Activated CD8-positive, alpha-beta memory T cell treated with anti-CD3 and anti-CD28 coated beads, Interleukin-2, amount 50 U/mL, for 4 hours (primary cell): Measurements from ENCODE around the gene RNF187.
"Not testable (repeated sequence)": the region's sequence is repeated elsewhere in the genome, so short reads cannot be mapped to it uniquely, and the experiment has no call there.

Experiments used
- DNase-seq: peaks from one replicate; pipeline ENCODE4 v3.0.0-alpha.2; 2020

Gene RNF187

DNA sequence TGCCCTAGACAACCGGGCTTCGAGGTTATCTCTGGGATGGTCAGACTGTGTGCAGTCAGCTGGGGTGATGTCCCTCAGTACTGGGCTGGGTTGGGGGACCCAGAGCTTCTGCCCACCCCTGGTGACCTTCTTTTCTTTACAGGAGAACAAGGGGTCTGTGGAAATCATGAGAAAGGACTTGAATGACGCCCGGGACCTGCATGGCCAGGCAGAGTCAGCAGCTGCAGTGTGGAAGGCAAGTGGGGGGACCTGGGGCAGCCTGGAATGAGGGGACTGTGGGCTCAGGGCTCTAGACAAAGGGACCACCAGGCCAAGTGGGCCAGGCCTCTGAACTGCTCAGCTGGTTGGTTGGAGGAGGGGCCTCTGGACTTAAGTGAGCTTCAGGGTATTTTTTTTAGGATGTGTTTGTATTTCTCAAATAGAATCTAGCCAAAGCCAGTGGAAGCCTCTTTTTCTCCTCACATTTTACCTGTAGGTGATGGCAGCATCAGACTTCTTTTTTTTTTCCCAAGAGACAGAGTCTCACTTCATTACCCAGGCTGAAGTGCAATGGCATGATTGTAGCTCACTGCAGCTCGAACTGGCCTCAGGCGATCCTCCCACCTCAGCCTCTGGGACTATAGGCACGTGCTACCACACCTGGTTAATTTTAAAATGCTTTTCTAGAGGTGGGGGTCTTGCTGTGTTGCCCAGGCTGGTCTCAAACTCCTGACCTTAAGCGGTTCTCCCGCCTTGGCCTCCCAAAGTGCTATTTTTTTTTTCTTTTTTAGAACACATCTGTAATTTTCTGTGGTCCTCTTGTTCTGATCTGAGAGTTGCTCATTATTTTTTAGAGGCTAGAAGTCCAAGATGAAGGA is 1.9 kb downstream of the RNF187 start:
- DNase-seq, result no peak

DNA sequence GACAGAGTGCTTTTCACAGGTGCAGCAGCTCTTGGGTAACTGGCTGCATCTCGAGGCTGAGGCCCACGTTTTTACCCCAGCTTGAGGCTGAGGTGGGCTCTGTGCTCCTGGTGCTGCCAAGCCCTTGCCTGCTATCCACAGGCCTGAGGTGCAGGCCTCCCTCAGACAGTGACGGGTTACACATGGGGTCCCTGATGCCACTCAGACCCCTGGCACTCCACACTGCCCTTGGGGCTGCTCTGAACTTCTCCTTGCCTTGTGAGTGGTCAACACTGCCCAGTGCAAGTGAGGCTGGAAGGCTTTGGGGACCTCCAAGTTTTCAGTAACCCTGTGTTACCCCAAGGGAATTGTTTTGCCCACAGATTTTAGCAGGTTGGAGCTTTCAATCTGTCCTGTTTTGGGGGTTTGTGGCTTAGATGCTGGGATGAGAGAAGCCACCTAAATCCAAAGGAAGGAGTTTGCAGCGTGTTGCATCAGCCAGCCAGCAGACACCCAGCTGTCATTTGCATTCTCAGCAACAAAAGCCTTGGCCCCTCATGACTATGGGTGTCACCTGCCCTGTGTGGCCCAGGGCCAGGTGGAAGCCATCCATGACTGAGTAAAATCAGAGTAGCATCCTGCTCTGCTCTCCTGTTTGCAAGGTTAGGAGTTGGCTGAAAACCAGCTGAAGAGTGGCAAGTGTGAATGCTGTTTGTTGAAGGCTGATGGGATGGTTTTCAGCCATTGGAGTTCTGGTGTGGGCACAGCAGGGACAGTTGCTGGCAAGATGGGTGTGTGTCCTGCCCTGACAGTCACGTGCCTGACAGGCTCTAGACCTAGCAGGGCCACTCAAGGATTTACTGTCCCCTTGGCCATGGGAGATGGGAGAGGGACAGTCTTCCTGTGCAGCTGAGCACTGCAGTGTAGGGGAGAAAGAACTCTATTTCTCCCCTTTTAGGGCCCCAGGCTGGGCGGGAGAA is 3.2 kb downstream of the RNF187 start:
- DNase-seq, result no peak

DNA sequence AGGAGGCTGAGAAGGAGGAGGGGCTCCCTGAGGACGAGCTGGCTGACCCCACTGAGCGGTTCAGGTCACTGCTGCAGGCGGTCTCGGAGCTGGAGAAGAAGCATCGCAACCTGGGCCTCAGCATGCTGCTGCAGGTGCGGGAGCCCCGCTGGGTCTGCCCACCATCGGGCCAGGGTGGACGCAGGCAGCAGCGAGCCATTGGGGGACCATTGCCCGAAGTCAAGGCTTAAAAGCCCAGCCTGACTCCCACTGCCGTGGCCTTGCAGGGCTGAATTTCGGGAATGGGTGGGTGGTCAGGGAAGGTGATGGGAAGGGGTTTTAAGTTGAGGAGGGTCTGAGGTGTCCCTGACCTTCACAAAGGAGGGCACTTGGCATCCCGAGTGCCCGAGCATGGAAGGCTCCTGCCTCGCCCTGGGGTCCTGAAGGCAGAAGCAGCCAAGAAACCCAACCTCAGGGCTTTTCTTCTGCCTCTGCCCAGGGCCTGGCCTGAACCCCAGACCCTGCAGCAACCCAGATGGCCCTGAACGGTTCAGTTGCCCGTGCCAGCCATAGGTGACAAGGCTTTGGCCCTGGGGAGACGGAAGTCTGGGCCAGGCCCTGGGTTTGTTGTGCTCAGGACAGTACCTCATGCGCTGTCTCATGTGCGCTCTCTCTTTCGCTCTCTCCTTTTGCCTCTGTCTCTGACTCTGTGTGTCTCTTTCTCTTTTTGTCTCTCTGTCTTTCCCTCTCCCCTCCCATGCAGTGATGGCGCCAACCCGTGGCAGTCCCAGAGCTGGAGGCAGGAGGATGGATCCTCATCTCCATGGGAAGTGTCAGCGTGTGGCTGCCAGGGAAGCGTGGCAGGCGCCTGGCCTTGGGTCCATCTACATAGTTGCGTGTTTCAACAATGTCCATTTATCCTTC is 6.2 kb downstream of the RNF187 start:
- no peak for DNase-seq

DNA sequence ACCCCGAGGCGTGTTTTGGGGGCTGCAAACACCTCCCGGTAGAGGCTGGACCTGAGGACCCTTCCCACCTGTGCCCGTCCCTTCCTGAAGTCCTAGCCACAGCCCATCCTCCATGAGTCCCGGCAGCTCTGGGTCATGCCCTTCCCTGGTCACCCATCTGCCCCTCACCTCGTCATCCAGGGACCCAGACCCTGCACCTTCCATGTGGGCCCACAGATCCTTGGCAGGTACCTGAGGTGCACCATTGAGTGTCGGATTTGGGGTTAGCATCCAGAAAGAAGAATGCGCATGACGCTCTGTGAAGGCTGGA is 6.8 kb downstream of the RNF187 start:
- DNase-seq, result no peak

DNA sequence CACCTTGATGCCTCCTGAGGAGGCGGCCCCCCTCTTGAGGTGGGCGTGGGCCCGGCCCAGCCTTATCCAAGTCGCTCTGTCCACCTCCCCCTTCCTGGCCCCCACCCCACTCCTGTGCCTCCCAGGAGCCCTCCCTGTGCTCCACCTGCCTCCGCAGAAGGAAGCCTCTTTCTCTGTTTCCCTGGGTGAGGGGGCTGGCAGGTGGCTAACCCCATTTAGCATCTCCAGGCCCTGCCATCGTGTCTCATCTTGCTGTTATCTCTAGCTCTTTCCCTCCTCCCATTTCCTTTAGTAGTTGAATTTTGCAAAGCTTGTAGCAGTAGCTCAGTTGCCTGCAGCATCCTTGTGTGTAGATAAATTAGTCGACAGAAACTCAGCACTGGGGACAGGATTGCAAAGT is 7.2 kb downstream of the RNF187 start:
- no peak for DNase-seq

DNA sequence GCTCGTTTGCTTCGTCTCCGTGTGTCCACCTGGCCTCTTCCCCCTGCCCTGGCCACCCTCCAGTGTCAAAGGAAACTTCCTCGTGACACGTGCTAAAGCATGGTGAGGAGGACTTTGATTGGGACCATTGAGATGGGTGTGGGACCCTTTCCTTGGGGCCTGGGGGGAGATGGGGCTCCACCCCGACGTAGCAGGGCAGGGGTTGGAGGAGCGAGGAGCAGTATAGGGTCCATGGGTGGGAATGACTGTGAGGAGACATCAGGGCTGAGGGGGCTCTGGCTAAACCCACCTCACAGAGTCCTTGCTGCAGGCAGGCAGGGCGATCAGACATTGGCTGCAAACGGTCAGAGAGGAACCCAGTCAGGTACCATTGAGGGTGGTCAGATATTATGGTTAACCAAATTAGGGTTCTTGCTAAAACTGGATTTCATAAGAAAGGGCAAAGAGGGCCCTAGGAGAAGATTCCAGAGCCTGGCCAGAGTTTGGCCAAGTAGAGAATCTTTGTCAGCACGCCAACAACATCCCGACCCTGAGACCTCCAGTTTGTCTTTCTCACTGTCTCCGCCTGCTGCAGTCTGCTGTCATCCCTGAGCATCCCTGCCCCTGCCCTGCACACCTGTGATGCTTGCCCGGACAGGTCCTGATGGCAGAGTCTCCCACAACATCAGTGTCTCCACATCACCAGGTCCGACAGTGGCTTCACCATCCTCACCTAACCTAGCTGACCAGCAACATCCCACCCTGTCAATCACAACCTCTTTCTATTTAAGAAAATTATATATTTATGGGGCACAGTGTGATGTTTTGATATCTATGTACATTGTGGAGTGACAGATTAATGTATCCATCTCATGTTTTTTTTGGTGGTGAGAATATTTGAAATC is 8.0 kb downstream of the RNF187 start:
- no peak for DNase-seq

DNA sequence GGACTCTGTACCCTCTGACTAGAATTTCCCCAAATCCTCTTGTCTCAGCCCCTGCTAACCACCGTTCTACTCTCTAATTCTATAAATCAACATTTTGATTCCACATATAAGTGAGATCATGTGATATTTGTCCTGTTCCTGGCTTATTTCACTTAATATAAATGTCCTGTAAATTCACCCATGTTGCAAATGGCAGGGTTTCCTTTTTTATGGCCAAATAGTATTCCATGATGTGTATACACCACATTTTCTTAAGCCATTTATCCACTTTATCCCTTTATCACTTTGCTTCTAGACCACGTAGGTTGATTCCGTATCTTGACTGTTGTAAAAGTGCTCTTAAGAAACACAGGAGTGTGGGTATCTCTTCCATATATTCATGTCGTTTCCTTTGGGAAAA is 8.9 kb downstream of the RNF187 start:
- no peak for DNase-seq

DNA sequence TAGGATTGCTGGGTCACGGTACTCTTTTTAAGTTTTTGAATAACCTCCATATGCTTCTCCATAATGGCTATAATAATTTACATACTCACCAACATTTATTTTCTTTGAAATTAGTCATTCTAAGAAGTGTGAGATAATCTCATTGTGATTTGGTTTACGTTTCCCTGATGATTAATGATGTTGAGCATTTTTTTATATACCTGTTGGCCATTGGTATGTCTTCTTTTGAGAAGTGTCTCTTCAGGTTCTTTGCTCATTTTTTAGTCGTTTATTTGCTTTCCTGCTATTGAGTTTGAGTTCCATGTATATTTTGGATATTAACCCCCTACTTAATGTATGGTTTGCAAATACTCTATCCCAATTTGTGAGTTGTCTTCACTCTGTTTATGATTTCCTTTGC is 9.3 kb downstream of the RNF187 start:
- DNase-seq, result no peak

DNA sequence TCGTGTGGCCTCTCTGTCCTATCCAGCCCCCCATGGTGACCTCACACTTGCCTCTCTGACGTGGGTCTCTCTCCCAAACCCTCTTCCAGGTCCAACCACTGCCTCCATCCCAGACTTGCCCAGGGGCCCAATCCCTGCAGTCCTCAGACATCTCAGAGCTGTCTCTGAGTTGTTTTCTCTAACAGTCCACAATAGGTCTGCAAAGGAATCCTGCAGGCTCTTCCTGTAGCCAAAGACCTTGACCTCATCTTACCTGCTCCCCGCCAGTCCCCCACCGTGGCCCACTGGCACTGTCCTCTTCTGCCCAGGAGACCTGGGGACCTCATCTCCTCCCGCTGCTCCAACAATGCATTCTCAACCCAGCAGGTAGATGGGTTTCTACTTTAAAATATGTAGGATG is 10.0 kb downstream of the RNF187 start:
- no peak for DNase-seq

DNA sequence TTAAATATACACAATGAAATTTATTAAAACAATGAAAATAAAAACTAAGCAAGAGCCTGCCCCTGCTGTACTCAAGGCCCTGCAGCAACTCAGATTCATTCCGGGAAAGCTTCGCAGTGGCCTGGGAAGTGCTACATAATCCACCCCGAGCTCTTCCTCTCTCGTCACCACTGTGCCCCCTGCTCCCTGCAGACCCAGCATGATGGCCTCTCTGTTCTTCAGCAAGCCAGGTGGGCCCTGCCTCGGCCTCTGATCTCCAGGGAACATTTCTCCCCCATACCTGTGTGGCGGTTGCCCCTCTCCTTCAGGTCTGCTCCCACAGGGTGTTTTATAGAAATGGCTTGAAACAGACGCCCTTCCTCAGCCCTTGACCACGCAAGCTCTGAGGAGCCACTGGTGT is 10.6 kb downstream of the RNF187 start:
- DNase-seq, result no peak

DNA sequence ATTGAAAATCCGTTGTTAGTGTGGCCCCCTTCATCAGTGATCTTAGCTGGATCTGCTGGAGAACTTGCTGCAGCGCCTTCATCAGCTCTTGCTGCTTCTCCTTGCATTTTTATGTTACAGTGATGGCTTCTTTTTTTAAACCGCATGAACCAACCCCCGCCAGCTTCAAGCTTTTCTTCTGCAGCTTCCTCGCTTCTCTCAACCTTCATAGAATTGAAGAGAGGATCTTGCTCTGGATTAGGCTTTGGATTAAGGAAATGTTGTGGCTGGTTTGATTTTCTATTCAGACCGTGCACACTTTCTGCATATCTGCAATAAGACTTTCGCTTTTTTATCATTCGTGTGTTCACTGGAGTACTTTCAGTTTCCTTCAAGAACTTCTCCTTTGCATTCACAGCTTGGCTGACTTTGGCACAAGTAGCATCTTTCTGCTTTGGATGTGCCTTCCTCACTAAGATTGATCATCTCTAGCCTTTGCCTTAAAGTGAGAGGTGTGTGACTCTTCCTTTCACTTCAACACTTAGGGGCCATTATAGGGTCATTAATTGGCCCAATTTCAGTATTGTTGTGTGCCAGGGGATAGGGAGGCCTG is 13.1 kb downstream of the RNF187 start:
- no peak for DNase-seq

DNA sequence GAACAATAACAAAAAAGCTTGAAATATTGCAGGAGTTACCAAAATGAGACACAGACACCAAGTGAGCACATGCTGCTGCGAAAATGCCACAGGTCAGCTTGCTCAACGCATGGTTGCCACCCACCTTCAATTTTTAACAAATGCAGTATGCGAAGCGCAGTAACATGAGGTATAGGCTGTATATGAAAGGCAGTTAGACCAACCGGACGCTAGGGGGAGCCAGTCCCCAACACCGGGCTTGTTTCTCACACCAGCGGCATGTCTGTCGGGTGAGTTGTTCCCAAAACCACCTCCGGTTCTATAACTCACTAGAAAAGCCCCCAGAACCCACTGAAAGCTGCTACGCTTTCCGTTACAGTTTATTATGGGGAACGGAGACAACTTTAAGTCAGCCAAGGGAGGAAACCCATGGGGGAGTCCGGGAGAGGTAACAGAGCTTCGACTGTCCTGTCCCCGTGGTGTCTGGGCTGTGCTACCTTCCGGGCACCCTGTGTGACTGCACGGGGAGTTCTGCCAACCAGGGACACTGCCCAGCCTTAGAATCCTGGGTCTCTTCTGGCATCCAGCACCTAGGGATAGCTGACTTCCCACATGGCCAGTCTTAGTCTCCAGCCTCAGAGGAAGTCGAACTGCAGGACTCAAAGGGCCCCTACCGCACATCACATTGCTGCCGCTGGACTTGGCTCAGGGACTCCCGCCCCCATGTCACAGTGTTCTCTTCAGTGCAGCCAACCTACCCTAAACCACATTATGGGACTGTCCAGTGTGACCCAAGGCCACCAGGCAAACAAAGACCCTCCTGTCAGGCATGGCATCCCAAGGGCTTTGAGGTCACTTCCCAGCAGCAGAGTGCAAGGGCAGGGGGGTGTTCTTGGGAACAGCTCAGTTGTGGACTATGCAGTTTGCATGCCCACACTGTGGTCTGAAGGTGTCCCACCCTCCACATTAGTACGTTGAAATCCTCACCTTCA is 14.0 kb downstream of the RNF187 start:
- peak; percentile 91 for DNase-seq

DNA sequence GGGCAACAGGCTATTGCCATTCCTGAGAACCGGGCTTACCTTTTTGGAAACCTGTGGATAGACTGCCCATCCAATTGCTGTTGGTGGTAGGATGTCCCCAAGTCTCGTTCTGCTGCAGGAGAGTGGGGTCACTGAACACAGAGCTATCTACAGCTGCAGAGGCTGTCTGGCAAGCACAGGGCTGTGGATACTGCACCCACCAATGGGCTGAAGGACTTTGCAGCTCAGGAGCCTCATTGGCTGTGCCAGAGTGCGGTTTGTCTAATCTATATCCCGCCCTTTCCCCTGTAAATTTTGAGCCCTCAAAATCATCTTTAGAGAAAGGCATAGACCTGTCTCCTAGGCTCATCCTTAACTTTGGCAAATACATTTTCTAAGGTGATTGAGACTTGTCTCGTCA is 15.3 kb downstream of the RNF187 start:
- no peak for DNase-seq

DNA sequence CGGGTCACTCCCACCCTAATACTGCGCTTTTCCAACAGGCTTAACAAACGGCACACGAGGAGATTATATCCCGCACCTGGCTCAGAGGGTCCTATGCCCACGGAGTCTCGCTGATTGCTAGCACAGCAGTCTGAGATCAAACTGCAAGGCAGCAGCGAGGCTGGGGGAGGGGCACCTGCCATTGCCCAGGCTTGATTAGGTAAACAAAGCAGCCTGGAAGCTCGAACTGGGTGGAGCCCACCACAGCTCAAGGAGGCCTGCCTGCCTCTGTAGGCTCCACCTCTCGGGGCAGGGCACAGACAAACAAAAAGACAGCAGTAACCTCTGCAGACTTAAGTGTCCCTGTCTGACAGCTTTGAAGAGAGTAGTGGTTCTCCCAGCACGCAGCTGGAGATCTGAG is 18.8 kb downstream of the RNF187 start:
- not testable (repeated sequence) for DNase-seq

DNA sequence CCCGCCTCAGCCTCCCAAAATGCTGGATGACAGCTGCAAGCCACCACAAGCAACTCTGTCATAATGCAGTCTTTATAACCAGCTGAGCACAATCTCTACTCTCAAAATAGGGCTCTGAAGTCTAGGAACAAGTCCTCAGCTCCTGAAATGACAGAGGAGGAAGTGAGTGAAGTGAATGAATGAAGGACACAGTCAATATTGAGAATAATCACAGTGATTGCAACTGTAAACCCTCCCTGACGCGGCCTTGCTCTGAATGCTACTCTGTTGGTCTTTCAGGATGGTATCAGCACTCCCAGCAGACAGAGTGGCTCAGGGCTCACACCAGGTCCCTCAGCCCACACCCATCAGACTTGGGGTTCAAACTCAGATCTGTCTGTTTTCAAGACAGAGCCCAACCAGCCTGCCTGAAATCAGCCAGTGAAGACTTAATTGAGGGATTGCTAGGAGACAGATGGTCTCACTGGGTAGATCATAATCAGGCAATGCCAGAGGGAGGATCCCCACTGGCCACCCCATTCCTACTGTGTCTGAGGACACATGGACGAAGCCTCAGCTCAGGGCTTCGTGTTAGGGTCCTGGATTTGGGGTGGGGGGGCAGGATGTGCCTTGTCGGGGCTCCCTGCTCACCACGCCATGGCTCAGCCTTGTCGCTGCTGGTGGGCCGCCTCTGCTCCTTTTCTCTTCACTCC is 20.9 kb downstream of the RNF187 start:
- DNase-seq, result no peak

DNA sequence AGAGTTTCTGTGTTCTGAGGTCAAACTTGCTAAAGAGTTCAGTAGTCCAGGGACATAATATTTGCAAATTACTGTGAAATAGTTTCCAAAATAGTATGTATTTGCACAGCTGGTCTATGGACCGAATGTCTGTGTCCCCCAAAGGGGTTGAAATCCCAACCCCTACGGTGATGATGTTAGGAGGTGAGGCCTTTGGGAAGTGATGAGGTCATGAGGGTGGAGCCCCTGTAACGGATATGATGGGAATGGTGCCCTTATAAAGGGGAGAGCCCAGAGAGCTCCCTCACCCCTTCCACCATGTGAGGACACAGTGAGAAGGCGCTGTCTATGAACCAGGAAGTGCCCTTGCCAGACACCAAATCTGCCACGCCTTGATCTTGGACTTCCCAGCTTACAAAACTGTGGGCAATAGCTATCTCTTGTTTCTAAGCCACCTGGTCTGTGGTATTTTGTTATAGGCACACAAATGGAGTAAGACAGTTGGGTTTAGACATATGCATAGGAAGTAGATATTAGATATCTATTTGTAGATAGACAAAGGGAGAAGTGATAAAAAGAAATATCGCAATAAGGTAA is 21.7 kb downstream of the RNF187 start:
- no peak for DNase-seq

DNA sequence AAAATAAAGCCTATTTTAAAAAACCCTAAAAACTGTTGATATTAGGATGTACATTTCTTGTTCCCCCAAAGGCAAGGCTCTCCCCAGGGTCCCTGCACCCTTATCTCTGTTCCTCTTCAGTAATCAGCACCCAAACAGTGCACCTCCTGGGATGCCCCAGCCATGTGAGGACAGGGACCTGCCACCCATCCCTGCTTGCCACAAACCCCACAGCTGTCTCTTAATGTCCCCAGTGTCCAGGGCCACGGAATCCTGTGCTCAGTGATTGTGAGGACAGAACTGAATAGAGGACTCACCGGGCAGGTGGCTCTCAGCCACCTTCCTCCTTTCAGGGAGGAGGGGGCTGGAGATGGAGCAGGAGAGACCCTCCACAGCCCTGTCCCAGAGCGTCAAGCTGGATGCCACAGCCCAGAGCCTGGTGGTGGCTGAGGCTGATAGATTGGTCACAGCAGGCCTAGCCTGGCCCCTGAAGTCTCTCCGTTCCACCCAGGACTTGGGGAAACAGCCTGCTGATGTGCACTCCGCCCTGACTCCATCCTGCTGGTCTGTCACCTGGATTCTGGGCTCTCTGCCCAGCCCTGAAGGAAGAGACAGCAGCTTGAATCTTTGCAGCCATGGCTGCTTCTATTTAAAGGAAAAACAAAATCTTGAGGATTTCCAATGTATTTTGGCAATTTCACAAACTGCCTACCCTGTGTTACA is 23.1 kb downstream of the RNF187 start:
- no peak for DNase-seq

DNA sequence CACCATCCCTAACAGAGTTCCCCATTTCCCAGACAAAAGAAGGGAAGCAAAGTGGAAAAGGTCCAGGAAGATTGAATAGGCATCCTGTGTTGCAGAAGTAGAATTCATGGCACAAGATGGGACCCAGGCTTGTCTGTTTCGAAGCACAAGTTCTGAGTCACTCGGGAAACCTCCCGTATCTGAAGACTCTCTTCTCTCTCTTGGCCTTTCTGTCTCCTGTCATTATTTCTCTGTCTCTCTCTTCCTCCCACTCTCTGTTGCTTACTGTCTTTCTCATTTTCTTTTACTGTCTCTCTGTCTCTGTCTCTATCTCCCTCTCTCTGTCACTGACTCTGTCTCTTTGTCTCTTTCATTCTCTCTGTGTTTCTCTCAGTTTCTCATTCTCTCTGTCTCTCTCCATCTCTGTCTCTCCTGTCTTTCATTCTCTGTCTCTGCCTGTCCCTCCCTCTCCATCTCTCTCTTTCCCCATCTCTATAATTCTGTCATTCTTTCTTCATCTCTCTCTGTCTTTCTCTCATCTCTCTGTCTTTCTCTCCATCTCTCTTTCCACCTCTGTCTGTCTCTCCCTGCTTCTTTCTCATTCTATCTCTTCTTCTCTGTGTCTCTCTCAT is 23.7 kb downstream of the RNF187 start:
- no peak for DNase-seq
